Uterus (tissue), 2 donors: ENCODE measurements around the gene KRTAP5-7.
"Not testable (repeated sequence)": the region's sequence is repeated elsewhere in the genome, so short reads cannot be mapped to it uniquely, and the experiment has no call there.

Source experiments
- CTCF ChIP-seq, 4 experiments: fragments of 200-600 bp in 2 of 4; fragments of 450-650 bp in 2 of 4; sonication (generic) in 2 of 4; IDR thresholded peaks; one replicate each; pipeline ENCODE4 v1.5.1; 2016 to 2019; ENCODE audit warnings: antibody characterized with exemption in 4 of 4, mild to moderate bottlenecking in 2 of 4, moderate library complexity in 1 of 4
- POLR2A ChIP-seq, 2 donors: fragments of 450-650 bp; IDR thresholded peaks; one replicate each; pipeline ENCODE4 v1.6.1; 2016; ENCODE audit warnings: antibody characterized with exemption in 2 of 2, mild to moderate bottlenecking in 1 of 2, moderate library complexity in 1 of 2

- not testable (repeated sequence) for TF ChIP-seq CTCF, POLR2A (IDR thresholded peaks at IDR 0.05)
Measured at GRCh38 chr11:71567633-71568032, 40.6 kb downstream of the KRTAP5-7 start.
